B cell (primary cell): ENCODE results near the gene LRRC4C.

Source experiments
- EZH2 ChIP-seq: IDR thresholded peaks from 2 replicates; pipeline ENCODE4 v1.6.1; 2012; ENCODE audit warnings: borderline replicate concordance, low read depth, mild to moderate bottlenecking, moderate library complexity, low read length; ENCODE audit not compliant: insufficient read depth, poor library complexity, severe bottlenecking
- TF ChIP-seq, protein P1 (sequence below): fragments of 200-600 bp; IDR thresholded peaks from one replicate; pipeline ENCODE4 v1.8.0; 2022; ENCODE audit warnings: antibody characterized with exemption, mild to moderate bottlenecking

DNA sequence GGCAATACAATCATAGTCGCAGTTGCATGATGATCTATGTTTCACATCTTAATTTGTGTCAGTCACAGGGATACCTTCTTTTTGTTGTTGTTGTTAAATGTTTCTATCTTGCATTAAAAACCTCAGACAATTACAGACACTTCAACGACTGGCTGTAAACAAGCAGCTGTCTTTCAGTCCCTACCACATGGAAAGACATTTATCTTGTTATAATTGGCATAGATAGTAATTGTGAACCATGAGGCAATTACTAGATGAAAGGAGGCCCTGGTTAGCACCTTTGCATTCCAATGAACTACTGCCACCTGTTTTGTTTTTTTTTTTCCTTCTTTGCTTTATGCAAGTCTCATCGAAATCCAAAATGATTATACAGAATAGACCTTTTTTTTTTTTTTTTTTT lies 416.8 kb downstream of the LRRC4C start:
- TF ChIP-seq, protein P1, sequence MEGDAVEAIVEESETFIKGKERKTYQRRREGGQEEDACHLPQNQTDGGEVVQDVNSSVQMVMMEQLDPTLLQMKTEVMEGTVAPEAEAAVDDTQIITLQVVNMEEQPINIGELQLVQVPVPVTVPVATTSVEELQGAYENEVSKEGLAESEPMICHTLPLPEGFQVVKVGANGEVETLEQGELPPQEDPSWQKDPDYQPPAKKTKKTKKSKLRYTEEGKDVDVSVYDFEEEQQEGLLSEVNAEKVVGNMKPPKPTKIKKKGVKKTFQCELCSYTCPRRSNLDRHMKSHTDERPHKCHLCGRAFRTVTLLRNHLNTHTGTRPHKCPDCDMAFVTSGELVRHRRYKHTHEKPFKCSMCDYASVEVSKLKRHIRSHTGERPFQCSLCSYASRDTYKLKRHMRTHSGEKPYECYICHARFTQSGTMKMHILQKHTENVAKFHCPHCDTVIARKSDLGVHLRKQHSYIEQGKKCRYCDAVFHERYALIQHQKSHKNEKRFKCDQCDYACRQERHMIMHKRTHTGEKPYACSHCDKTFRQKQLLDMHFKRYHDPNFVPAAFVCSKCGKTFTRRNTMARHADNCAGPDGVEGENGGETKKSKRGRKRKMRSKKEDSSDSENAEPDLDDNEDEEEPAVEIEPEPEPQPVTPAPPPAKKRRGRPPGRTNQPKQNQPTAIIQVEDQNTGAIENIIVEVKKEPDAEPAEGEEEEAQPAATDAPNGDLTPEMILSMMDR: no peak
- no peak for TF ChIP-seq EZH2
